Measurements from ENCODE around the gene GLCE.

Gene GLCE

DNA sequence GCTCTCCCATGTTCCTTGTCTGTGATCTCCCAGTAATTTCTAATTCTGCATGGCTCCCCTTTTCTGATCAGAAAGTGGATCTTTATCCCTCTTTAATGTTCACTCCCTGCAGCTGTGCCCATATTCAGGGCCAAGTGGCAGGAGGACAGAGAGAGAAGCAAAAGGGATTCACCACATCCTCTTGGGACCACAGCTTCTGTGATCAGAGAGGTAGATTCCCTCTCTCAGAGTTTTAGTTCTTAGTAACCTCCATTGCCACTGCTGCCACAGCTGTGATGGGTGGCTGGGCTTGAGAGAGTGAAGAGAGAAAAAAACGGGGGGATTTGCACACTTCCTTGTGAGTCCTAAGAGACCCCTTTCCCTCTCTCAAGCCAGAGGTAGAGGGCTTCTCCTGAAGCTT lies 49.2 kb downstream of the GLCE start:
- DNase-seq (ENCODE audit: low read depth): no peak

DNA sequence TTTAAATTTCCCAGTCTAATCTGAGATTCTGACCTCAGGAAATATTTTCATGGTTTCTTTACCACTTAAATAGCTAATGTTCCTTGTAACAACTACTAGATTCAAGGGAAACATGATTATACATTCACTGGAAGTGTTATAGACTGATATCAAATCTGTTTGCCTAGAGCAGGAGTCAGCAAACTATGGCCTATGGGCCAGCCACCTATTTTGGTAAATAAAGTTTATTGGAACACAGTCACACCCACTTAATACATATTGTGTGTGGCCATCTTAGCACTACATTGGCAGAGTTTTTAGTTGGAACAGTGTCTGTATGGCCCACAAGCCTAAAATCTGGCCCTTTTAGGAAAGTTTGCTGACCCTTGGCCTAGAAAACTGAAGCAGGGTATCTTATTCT lies 50.1 kb downstream of the GLCE start:
- DNase-seq (ENCODE audit: low read depth): no peak

DNA sequence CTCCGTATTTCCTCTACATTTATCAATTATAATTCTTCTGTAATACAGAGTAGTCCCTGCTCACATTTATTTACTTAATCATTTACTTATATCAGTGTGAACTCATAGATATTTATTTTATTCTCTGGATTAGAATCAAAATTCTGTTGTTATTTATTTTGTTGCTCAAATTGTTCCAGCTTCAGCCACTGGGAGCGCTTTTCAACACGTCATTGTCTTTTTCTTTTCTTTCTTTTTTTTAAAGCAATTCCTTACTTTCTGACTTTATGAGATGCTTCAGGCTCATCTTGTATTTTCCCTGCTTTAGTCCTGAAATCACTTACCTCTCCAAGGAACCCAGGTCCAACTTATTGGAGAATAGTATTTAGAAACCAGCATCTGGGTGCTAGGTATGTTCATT lies 53.4 kb downstream of the GLCE start:
- no peak for DNase-seq (ENCODE audit: low read depth)

DNA sequence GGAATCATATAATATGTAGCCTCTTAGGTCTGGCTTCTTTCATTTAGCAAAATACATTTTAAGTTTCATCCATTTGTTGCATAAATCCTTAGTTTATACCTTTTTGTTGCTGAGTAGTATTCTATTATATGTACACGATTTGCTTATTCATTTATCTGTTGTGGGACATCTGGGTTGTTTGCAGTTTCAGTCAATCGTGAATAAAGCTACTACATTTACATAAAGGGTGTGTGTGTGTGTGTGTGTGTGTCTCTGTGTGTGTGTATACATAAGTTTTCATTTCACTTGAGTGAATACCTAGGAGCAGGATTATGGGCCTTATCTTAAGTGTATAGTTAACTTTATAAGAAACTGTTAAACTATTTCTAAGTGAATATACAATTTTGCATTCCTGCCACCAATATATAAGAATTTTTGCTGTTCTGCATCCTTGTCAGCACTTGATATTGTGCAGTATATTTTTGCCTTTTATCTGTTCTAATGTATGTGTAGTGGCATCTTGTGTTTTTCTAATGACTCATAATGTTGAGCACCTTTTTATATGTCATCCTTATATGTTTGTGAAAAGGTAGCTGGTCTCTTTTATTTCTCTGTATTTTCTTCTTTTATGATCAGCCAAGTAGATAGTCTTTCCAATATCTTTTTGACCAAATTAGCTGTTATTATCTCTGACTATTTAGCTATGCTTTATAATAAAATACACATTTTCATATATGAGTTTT lies 55.0 kb downstream of the GLCE start:
- no peak for DNase-seq (ENCODE audit: low read depth)

DNA sequence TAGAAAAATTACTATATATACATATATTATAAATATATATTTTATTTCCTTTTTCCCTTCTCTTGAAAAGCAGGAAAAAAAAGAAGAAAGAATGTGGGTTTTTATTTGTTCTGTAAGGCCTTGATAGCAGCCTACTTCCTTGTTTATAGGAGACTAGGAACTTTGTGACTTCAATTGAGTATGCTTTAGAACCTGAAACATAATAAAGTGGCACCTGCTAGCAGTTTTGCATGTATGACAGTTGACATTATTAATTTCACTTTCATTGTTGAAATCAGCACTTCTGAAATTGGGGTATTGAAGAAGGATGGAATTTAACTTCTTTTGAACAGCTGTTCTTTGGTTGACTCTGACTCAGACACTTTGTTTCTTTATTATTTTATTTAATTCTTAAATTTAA lies 56.9 kb downstream of the GLCE start:
- DNase-seq (ENCODE audit: low read depth): no peak

DNA sequence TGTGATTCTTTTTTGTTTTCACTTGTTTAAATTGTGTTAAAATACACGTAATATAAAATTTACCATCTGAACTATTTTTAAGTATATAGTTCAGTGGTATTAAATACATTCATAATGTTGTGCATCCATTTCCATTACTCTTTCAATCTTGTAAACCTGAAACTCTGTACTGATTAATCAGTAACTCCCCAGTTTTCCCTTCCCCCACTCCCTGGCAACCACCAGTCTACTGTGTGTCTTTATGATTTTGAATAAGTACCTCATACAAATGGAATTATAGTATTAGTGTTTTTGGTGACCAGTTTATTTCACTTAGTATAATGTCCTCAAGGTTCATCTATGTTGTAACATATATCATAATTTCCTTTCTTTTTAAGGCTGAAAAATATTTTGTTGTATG lies 59.3 kb downstream of the GLCE start:
- DNase-seq (ENCODE audit: low read depth): no peak

DNA sequence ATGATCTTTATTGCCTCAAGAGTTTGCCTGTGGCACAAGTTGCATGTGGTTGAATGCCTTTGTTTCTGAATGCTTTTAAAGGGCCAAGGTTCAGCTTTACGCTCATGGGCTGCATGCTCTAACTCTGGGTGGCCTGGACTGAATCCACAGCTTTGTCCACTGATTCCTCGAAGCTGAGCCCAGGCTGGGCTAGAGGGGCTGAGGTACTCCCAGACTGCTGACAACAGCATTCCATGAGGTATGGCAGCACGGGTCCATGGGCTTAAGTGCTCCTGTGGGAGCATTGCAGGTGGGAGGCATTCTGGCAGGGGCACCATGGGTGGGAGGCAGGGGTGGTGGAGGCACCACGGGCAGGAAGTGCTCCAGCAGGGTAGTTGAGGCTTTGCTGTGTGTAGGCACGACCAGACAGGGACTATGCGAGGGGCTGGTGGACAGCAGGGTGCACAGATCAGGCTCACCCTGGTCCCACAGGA lies 61.6 kb downstream of the GLCE start:
- no peak for DNase-seq (ENCODE audit: low read depth)

DNA sequence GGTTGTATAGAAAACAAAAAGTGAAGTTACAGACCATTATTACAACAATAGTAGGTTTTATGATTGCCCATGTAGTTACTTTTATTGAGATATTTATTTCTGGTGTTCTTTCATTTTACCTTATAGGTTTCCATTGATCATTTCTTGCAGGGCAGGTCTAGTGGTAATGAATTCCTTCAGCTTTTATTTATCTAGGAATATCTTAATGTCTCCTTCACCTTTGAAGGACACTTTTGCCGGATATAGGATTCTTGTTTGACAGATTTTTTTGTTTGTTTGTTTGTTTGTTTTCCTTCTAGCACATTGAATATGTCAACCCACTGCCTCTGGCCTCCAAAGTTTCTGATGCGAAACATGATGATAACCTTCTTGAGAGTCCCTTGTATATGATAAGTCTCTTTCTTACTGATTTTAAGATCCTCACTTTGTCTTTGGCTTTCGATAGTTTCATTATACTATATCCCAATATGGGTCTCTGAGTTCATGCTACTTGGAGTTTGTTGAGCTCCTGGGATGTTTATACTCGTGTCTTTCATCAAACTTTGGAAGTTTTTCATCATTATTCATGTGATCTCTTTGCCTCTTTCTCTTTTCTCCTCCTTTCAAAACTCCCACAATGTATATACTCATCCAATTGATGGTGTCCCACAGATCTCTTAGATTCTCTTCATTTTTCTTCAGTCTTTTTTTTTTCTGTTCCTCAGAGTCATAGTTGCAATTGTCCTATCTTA lies 62.8 kb downstream of the GLCE start:
- DNase-seq (ENCODE audit: low read depth): no peak

DNA sequence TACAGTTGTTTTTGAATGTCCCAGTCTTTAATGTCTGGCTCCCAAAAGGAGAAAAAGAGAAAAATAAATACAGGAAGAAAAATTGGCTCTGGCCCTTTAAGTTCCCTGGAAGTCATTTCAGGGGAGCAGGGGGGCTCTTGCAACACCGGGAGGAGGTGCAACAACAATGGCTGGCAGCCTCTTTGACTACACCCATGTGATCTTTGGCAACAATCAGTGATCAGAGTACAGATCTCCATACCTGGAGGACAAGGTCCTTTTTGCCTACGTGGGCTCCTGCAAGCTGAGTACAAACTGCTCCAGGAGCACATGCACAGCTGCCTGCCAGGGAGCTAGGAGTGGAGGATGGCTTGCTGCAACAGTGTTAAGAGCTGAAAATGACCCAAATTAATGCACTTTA lies 63.9 kb downstream of the GLCE start:
- DNase-seq (ENCODE audit: low read depth): no peak

DNA sequence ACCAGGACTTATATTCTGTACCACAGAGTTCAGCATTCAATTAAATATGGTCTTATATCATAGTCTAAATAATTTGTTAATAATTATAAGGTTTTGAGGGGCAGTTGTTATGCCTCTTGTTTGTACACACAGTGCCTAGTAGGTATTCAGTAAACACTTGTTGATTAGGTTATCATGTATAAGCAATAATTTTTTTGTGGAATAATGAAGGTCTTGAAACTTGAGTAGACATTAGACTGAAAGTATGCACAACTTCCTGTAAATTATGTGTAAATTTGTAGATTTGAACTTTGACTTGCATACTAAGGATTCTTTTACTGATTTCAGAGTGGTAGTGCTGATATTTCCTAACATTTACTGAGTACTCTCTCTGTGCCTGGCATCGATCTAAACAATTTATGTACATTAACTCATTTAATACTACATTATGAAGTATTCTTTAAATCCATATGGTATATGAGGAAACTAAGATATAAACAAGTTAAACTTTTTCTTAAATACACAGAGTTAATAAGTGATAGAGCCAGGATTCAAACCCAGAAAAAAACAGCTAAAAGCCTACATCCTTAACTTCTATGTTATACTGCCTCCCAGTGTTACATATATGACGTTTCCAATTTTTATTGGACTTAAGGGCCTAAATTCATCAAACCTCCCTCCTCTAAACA lies 65.1 kb downstream of the GLCE start:
- DNase-seq (ENCODE audit: low read depth): no peak

DNA sequence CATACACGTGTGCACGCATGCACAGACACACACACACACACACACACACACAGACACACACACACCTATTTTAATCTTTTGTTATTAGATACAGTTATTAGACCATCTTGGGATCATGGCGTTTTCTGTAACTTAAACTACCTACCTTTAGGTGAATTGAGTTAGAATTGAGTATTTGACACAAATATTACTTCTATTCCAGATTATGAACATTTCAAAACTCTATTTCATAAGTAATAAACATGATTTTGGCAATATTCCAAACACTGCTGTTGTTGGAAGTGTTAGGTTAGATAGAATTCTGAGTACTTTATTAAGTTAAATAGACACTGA lies 65.6 kb downstream of the GLCE start:
- no peak for DNase-seq (ENCODE audit: low read depth)

DNA sequence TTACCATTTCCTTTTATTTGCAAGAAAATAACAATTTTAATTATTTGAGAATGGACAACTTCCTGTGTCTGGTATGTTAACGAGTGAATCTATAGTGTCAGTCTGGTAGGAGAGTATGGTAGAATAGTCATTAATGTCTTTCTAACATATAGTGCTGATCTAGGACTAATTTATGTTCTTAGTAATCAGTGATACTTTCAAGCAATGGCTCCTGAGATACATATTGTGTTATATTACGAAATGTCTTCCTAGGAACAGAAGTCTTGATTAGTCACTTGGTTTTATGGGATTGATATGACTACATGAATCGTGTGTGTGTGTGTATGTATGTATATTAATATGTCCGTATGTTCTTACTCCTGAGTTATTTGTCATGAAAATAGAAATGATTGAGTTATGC lies 71.7 kb downstream of the GLCE start:
- DNase-seq (ENCODE audit: low read depth): no peak

DNA sequence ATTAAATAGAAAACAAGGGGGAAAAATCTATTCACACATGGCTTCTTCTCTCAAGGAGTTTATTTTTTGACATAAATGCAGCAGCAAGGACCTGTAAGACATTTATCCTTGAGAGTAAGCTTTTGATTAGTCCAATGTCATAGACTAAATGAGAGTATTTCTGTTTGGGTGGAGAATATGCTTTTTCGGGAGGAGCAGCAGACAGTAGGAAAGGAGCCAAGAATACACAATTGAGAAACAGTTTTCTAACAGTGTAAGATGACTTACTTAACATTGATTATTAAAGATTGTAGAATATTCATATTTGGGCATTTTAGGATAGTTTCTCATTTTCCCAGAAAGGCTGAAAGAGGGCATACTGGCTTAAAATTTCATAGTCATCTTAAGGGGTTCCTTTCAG lies 72.3 kb downstream of the GLCE start:
- DNase-seq (ENCODE audit: low read depth): no peak

DNA sequence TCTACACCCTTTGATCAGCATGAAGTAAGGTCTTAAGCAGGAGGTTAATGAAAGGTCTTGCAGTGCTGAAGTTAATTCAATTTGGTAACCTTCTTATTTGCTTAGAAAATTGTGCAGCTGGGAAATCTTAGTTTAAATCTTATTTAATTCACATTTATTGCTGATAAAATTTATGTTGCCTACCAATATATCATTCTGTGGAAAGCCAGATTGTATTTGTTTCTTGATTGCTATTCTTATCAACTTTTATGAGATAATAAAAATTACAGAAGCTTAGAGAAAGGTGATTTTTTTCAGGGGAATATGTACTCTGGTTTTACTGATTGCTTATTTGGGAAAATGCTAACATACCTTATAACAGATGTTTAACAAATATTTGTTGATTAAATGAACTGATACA lies 74.2 kb downstream of the GLCE start:
- no peak for DNase-seq (ENCODE audit: low read depth)

DNA sequence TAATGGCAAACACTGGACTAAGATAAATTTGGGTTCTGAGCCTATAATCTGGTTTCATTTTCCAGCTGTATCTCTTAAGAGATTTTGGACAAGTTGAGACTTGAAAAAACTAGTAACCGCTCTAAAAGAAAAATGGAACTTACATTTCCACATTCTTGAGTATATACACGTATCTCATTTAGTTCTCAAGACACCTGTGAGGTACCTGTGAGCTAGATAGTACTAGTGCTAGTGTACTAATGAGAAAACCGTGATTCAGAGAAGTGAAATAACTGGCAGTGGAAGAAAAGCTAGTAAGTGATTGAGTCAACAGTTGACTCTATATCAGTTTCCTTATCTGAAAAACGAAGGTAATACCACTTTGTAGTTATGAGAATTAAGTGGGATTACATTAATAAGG lies 76.1 kb downstream of the GLCE start:
- no peak for DNase-seq (ENCODE audit: low read depth)

DNA sequence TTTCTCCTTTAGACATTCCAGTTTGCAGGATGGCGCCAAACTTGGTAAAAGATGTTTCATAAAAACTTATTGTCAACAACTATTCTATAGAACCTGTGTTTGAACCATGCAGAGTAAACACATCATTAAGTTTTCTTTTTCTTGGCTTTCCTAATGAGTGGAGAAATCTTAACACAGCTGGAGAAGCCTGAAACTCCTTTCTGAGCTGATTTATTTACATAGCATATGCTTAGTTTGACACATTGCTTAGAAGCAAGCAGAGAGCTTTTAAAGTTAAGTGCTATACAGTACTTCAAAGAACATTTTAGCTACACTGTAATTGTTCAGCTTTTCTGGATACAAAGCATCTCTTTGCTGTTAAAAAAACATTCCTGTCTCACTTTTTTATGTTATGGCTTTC lies 77.3 kb downstream of the GLCE start:
- DNase-seq (ENCODE audit: low read depth): no peak

DNA sequence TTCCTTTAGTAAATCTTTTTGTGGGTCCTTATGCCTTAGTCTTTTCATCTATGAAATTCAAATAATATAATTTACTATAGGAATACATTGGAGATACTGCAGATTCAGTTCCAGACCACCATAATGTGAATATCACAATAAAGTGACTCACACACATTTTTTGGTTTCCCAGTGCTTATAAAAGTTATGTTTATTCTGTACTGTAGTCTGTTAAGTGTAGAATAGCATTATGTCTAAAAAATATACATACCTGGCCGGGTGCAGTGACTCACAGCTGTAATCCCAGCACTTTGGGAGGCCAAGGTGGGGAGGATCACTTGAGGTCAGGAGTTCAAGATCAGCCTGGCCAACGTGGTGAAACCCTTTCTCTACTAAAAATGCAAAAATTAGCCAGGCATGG lies 84.4 kb downstream of the GLCE start:
- no peak for DNase-seq (ENCODE audit: low read depth)

DNA sequence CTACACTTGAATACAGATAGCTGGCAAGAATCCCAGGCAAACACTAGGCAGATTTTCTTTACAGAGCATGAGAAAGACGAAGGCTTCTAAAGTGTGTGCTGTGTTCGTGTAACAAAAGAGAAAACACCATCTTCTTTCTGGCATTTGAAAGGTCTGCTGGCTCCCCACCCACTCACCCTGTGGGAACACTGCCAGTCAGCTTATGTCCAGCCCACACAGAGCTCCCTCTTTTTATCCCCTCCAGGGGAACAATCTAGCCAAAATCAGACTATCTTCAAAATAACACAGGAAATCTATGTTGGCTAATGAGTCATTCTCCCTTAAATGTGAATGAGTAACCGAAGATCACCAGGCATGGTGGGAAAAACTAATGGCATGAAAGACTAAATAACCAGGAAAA lies 92.7 kb downstream of the GLCE start:
- no peak for DNase-seq (ENCODE audit: low read depth)

DNA sequence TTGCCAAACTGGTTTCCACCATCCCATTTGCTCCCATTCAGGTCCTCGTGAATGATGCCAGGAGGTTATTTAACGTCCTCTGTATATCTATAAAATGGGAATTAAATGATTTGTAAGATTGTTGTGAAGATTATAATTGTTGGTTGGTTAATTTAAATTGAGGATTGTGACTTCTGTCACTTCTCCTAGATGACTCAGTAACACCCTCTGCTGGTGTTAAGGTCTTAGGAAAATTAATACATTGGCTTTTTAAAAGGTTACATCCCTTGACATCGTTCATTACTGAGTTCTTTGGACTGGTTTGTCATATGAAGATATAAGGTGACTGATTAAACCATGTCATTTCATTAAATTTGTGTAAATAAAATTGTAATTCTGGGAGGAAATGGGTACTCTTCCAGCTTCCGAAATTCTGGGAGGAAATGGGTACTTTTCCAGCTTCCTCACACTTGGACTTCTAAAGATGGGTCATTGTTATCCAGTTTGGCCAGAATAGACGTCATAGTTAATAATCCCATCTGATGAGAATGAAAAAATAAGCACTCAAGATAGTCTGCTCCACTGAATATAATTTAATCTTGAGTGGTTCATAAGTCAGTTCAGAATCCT lies 105.0 kb downstream of the GLCE start:
- DNase-seq (ENCODE audit: low read depth): no peak

DNA sequence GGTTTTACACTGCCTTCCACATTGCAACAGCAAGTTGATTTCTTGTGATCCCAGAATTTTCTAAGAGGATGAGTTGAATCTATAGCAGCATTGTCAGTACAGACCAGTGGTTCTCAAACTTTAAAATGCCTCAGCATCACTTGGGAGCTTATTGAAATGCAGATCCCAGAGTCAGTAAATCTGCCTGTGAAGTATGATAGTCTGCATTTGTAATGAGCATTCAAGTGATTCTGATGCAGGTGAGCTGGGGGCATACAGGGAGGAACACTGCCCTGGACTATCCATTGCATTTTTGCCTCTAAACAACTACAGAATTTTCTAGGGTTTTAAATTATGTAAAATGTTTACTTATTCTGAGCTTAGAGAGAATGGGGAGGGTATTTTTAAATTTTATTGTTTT lies 110.8 kb downstream of the GLCE start:
- DNase-seq (ENCODE audit: low read depth): no peak

DNA sequence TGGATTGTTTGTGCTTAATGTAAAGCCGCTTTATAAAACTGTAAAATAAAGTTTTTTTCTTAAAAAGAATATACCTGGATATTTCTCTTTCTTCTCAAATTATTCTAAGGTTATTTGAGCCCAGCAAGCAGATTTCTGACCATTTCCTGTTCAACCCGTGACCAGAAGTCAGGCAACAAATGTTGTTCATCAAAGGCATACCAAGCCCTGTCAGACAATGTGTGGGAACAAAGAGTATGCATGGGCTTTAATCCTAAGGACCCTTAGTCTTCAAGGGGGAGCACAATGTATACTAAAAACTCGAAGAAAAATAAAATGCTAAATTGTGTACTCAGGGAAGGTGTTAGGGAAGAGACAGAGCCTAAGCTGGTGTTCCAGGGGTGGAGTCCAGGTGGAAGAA lies 111.7 kb downstream of the GLCE start:
- DNase-seq (ENCODE audit: low read depth): no peak

DNA sequence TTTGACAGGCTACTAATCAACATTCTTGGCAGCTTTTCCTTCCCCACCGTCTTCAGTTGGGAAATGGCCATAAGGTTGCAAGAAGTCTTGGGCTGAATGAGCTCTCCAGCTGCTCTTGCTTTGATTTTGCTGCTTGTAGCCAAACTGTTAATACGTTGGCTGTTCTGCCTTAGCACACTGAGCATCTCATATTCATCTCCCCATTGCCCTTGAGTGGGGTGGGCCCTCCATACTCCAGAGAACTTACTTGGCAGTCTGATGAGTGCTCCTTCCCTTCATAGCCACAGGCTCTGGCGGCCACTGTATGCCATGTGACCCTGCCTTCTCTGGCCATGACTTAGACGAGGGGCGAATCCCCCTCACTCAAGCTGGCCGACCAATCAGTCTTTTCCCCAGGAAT lies 112.5 kb downstream of the GLCE start:
- no peak for DNase-seq (ENCODE audit: low read depth)

DNA sequence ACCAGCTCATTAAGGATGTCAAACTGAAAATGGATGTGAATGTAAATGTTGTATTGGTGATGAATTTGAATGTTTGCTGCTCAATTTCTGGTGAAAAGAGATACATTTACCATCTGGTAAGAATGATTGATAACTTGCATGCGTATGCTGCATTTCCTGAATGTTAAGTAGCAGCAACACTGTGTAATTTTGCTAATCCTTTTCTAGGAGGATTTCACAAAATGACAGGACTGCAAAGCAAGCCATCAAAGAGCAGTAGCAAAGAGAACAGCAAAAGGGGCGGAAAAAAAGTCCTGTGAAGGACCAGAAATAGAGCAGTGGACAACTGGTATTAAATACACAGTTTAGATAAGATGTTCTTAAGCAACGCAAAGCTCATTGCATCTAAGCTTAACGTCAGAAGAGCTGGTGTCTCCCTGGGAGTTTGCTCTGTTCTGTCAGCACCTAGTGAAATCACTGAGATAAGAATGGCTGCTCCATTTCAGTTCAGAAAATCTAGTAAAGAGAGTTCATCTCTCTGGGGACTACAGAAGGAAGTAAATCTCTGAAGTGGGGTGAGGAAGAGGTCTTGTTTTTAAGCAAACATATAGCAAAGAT lies 114.7 kb downstream of the GLCE start:
- DNase-seq (ENCODE audit: low read depth): no peak
